NB4 (cell line): ENCODE results near the gene H2BW2.

Experiments used
- DNase-seq: peaks from one replicate; pipeline ENCODE4 v3.0.0; 2010; ENCODE audit warnings: low read depth
- H3K4me3 ChIP-seq: one replicate; pipeline ENCODE4 v1.5.1; 2011; ENCODE audit warnings: mild to moderate bottlenecking, low read depth, low read length, moderate library complexity
- CTCF ChIP-seq: IDR thresholded peaks from one replicate; pipeline ENCODE4 v1.5.1; 2012; ENCODE audit warnings: low read depth, low read length
- MAX ChIP-seq: IDR thresholded peaks from 2 replicates; pipeline ENCODE4 v1.6.1; 2011; ENCODE audit warnings: low read depth, low read length
- MYC ChIP-seq: IDR thresholded peaks from 2 replicates; pipeline ENCODE4 v1.6.1; 2011; ENCODE audit warnings: low read depth, low read length
- POLR2A ChIP-seq: IDR thresholded peaks from 2 replicates; pipeline ENCODE4 v1.6.1; 2011; ENCODE audit warnings: mild to moderate bottlenecking; ENCODE audit not compliant: insufficient read length; ENCODE audit errors: extremely low read depth

H2BW2 gene

GRCh38 chrX:104084534-104085277, 45.0 kb downstream of the H2BW2 start:
- peak overlapping the region; percentile 28 for H3K4me3 ChIP-seq
- DNase-seq: peak; percentile 82
- TF ChIP-seq MAX (no peak), POLR2A (no peak), CTCF (no peak), MYC (no peak)

DNA sequence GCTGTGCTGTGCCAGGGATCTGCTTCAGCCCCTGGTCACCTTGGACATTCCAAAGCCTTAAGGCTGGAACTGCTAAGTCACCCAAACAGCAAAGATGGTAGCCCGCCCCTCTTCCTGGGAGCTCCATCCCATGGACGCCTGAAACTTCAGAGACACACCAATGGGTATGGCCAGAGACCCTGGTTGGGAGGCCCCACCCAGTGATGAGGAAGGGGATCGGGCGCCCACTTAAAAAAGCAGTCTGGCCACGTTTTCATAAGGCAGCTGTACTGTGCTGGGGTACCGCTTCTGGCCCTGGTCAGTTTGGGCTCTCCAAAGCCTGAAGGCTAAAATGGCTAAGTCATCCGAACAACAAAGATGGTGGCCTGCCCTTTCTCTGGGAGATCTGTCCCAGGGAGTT, 45.7 kb downstream of the H2BW2 start:
- no peak for TF ChIP-seq MAX
- TF ChIP-seq MYC: no peak
- no peak for TF ChIP-seq CTCF
- TF ChIP-seq POLR2A: no peak
- DNase-seq: no peak
- H3K4me3 ChIP-seq: no peak overlapping the region

DNA sequence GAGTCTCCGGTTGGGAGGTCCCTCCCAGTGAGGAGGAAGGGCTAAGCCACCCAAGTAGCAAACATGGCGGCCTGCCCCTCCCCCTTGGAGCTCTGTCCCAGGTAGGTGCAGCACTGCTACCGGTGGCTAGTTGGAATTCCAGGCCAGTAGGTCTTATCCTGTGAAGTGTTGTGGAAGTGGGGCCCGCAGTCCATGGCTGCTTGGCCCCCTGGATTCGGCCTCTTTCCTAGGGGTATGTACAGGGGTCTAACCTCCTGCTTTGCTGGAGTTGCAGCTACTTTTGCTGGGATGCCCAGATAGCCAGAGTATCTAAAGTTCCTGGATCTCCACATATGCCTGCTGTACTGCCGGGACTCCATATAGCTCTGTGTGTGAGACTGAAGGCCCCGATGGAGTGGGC, 46.2 kb downstream of the H2BW2 start:
- TF ChIP-seq POLR2A: no peak
- TF ChIP-seq CTCF: no peak
- no peak for TF ChIP-seq MAX
- H3K4me3 ChIP-seq: no peak overlapping the region
- DNase-seq: no peak
